HG02973 (cell line): ENCODE data around the gene PCA3.

Experiments used
- ATAC-seq: cut with Tn5 transposase; IDR thresholded peaks from one replicate; pipeline ENCODE4 v1.9.1; 2021; ENCODE audit warnings: moderate library complexity; ENCODE audit not compliant: unreplicated experiment

The PCA3 gene

DNA sequence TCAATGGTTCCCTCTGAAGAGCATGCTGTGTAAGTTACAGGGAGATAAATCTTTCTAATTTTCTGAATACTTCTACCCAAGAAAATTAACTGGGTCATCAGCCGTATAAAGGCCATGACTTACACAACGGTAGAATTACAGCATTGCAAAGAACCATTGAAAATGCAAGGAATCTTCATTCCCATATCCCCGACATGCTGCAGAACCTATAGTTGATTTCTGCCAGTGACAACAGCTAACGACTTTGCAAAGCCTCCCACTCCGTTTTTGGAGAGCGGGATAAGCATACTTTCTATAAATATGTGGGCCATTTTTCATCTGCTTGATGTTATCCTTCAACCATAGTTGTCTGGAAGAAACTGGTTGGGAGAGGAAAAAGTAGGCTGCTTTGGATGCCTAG lies 56.2 kb downstream of the PCA3 start:
- no peak for ATAC-seq

DNA sequence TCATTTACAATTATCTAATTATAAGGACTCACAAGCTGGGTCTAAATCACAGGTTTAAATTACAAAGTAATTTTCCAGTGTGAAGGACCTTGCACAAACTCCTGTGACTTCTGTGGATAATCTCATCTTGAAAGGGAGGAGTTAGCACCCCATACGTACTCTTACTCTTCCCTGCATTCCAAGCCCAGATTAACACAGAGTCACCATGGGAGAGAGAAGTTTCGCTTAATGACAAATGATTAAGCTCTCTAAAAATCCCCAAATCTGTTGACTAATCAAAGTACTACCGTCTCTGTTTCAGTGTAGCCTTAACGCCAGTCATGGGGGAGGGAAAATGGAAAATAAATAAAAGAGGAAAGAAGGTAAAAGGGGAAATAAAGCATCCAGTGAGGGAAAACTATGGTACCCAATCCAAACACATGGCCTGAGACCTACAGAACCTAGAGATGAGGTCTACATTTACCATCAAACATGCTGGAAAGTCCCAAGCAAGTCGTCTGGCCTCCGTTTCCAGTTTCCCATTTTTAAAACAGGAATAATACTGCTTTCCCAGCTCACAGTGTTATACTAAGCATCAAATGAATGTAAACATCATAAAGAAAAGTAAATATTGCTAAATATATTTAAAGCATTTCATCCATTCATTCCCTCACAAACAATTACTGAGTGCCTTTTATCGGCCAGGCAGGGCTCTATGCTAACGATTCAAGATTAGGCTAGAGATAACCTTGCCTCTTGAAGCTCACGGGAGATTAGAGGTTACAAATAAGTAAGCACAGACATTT lies 63.2 kb downstream of the PCA3 start:
- no peak for ATAC-seq

DNA sequence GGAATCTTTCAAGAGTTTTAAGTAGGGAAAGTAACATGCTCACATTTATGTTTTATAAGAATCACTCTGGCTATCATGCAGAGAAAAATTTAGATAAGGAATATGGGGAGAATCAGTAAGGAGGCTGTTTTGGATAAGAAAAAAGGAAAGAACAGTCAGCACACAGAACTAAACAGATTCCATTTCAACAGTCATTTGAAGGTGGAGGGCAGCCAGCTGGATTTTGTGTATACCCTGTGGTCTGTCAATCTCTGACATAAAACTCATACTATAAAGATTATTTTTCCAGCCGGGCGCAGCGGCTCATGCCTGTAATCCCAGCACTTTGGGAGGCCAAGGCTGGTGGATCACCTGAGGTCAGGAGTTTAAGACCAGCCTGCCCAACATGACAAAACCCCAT lies 64.2 kb downstream of the PCA3 start:
- no peak for ATAC-seq

DNA sequence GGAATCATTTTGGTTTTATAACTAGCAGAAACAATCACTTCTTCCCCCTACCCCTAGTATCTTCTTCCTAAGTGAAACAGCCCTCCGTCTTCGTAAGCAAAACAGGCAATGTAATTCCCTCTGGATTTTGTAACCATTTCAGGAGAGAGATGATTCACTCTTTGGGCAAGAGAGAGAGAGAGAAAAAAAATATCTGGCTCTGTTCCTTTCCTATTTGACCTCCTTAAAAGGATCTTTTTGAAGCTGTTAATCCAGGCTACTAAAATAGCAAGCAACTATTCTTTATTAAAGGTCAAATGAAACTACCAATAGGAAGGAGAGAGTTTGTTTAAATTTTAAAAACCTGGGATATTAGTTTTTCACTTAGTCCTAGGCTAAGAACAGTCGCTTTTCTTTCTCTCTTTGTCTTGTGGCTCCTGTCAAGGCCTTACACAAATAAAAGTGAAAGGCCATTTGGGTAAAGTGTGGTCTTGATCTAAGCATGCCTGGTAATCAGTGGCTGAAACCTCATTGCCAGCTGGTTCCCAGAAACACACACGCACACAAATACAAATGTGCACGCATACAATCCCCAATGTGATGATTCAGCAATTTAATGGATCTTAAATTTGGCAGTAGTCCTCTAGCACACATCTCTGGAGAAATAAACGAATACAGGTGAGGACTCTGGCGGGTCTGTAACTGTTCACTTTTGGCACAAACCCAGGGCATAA lies 71.5 kb downstream of the PCA3 start:
- ATAC-seq: no peak
